CD4-positive, alpha-beta T cell treated with Interleukin-4 for 4 hours (primary cell): Measurements from ENCODE around the gene C1orf167.

Experiments
- DNase-seq: peaks from one replicate; pipeline ENCODE4 v3.0.0-alpha.2; 2020

The C1orf167 gene

DNA sequence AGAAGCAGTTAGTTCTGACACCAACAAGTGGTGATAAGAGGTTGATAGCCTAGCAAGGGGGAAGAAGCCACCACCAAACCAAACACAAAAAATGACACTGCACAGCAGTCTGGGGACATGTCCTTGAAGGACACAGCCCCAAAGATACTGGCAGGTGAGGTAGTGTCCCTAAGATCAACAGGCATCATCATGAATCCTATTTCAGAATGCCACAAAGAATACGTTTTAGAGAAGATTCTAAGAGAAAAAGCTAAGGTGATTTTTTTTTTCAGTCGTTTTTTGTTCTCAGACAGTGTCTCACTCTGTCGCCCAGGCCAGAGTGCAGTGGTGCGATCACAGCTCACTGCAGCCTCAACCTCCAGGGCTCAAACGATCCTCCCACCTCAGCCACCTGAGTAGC, 24.2 kb downstream of the C1orf167 start:
- no peak for DNase-seq

DNA sequence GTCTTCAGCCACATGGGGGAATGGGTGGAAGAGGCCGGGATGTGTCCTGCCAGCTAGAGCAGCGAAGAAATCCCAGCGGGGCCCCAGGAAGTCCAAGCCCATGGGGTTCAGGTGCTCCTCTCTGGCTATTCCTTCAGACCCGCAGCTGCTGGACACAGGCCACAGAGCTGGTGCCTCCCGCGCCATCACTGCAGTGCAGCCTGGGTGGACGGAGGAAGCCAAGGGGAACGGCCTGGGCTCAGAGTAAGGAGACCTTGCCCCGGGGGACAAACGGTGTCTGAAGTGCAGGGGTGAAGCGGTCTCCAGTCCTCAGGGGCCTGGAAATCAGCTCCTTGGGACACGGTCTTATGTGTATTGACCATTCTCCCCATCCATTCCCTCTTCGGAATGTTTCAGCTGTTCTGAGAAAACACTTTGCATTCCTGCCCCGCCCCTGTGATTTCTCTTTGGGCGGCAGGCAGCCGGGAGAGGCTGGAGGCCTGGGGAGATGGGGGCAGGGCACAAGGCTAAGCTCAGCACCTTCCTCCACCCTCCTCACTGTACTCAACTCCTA, 25.3 kb downstream of the C1orf167 start:
- no peak for DNase-seq

DNA sequence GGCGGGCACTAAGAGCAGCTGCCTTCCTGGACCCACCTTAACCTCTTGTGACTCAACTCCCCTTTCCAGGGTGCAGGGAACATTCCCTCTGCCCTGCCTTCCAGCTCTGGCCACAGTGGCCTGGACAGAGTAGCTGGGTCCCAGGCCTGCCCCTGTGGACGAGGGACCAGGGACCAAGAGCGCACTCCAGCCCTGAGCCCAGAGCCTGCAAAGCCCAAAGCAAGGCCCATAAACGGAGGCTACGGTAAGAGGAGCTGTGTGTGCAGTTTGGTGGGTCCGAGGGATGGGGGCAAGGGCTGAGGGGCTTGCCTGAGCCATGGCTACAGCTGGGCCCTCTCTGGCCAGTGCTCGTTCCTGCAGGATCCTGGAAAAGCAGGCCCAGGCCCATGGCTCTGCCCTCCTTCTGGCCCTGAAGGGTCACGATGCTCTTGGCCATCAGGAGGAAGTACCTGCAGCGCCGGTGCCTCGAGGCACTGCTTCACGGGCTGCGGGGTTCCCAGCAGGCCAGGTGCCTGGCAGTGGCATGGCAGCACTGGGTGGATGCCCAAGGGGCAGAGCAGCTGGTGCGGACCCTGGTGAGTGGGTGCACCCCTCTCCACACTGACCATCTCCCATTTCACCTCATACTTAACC, 25.9 kb downstream of the C1orf167 start:
- no peak for DNase-seq

DNA sequence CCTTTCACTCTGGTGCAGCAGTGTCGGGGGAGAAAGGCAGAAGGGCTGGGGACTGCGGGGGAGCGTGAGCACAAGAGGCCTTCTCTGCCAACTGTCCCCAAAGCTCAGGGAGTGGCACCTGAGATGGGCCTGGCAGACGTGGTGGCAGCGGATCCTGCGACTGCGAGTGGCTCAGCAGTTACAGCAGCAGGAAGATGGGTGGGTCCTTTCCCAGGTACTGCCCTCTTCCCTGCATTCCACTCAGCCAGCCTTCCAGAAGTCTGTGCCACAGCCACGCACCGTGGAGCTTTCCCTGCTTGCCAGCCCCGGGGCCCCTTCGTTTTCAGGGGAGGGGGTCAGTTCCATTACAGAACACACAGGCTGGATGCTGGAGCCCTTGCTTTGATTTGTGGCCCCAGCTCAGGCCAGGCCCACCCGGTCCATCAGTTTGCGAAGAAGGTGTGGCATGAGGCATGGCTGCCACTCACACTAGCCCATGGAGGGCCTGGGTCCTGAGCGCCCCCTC, 26.6 kb downstream of the C1orf167 start:
- no peak for DNase-seq

DNA sequence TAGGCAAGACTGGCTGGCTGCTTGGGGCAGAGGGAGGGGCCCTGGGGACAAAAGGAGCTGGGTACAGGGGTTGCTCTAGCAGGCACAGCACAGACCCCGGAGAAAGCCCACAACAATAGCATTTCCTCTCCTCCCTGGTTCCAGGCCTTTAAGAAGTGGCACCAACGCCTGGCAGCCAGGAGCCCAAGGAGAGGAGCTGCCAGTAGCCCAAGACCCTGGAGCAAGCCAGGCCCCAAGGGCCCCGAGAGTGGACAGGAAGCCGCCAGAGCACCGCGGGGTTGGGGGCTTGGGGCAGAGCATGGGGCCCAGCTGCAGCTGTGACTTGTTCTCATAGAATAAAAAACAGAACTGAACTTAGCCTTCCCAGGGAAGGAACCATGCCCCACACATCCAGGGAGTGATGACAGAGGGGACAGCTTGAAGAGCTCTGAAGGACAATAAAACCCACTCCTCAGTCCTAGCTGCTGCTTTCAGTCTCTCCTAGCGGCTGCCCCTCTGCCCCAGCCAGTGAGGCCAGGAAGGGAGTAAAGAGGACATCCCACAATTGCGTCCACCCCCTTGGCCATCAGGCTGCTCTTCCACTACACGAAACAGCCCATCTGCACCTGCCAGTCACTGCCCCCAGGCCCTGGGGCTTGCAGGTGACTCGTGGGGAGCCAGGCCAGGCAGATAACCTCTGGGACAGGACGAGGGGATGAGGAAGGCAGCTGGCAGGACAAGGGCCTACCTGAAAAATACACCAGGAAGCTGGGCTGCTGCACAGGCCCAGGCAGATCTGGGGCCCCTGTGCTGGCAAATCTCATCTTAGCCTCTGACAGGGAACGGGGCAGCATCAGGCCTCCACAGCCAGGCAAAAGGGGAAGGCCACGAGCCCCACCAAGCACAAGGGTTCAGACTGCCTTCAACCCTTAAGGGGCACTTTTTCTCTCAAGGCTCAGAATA, 27.4 kb downstream of the C1orf167 start:
- no peak for DNase-seq

DNA sequence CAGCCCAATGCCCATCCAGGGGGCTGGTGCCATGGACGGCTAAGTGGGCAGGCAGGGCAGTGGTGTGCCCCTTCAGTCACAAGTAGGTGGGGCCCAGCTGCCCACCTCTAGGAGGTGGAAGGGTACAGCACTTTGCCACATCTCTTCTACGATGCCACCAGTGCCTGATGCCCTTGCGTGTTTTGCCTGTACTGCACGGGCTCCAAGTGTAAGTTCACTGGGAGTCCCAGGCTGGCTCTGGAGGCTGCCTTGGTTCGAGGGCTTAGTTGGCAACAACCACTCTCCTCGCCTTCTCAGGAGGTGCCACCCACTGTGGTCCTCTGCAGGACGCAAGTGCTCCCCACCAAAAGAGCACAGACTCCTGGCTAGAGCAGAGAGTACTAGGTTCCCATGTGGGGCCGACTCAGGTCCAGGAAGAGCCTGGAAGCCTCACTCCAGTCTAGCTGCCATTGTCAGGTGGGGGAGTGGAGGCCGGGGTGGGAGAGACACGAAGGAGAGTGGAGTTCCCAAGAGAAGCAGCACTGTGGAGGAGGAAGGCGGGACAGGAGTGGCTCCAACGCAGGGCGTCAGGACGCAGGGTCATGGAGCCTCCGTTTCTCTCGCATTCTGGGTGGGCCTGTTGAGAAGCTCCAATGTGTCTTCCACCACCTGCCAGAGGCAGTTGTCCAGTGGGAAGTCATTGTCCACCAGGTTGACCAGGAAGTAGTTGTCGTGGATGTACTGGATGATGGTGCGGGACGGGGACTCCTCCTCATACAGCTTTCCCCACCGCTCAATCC, 28.3 kb downstream of the C1orf167 start:
- no peak for DNase-seq

DNA sequence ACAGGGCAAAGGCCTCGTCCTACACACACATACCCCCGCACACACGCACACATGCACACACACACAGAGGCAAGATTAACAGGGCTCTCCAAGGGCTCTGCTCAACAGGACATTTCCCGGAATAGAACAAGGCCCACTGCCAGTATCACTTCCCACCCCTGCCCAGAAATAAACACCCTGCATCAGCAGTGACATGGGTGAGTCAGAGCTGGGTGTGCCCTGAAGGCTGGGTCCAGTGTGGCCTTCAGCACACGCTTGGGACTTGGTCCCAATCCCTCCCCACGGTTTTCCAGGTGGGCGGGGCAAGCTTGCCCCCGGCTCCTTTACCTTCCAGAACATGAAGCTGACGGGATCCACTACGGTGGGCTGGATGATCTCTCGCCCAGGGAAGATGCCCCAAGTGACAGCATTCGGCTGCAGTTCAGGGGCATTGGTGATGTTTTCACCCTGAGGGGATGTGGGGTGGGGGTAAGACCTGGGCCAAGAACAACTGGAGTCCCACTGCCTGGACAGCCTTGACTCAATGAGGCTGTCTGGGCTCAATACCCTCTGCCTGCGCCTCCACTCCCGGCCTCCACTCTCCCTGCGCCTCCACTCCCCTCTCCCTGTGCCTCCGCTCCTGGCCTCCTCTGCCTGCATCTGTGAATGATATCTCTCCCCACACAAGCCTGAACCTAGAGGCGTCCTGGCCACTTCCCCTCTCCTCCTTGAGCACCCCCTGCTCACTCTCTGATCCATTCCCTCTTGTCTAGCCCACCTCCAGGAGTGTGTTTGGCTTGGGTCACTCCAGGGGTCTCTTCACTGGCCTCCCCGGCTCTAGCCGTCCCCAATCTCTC, 29.1 kb downstream of the C1orf167 start:
- peak; percentile 17 for DNase-seq

DNA sequence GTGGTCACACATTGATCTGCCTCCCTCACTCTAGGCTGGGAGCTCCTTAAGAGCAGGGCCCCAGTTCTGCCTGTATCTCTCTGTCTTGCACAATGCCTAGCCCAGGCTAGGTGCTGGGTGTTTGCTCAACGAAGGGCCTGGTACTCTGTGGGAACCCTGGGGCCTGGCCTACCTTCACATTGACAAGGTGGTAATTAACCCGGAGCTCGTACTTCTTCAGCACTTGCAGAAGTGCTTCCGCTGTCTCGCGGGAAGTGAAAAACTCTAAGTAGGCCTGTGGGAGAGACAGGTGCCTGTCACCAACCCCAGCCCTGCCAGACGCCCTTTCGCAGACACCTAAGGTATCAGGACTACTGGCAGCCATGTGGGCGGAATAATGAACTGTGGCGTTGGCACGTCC, 30.1 kb downstream of the C1orf167 start:
- no peak for DNase-seq

DNA sequence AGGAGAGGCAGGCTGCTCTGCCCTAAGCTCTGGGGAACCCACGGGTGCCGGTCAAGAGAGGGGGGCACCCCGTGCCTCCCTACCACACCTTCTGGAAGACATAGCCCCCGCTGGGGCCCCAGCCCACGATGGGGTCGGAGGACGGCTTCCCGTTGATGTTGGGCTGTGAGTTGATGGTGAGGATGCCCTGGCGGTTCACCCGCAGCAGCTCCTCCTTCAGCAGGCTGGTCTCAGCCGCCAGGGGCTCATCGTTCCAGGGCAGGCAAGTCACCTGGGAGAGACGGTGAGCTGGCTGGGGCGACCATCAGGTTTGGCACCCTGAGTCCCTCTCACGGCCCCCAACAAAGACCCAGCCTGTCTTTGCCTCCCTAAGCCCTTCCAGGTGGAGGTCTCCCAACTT, 31.8 kb downstream of the C1orf167 start:
- DNase-seq: no peak

DNA sequence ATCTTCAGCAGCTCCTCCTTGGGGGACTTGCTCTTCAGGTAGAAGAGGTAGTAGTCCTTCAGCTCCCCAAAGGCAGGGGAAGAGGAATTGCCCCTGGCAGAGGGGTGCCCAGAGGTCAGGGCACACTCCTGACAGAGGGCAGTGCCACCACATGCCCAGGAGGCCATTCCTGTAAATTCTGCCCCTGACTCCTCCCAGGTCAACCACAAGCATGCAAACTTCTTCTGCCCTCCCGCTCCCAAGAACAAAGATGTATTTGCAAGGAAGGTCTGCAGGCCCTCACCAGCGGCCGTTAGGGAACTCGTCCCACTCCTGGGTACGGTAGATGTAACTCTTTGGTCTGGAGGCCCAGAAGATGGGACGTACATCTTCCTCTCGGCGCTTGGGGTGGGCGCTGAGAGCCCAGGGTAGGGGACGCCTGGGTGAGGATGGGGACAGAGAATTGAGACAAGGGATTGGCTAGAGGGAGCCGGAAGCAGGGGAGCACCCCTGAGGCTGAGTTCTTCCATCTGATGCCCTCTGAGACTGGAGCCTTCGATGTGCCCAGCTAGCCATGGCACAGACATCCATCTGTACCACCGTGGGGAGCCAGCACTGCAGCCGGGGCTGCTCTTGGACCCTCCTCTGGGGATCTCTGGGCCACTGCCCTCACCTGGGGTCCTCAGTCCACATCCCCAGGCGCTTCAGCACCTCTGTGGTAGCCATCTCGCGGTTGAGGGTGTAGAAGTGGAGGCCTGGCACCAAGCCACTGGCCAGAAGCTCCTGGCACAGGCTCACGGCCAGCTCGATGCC, 32.6 kb downstream of the C1orf167 start:
- no peak for DNase-seq

DNA sequence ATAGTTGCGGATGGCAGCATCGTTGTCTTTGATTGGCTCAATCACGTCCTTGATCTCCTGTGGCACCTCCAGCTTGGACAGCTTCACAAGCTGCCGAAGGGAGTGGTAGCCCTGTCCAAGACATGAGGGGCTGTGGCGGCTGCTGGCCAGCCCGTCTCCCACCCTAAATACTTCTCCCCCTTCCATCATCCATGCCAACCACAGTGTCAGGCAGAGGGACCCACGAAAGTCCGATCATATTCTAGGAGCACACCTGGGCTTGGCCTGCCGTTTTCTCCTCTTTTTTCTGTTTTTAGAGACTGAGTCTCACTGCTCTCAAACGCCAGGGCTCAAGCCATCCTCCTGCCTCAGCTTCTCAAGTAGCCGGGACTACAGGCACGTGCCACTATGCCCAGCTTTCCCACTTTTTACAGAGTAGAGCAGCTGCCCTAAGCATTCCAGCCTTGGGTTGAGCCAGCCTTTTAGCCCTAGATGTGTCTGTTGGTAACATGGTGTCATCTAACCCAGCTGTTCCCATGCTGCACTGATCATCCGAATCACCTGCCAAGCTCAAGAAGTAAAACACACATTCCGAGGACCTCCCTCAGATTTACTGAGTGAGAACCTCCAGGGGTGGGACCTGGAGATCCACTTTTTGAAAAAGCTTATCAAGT, 33.4 kb downstream of the C1orf167 start:
- no peak for DNase-seq

DNA sequence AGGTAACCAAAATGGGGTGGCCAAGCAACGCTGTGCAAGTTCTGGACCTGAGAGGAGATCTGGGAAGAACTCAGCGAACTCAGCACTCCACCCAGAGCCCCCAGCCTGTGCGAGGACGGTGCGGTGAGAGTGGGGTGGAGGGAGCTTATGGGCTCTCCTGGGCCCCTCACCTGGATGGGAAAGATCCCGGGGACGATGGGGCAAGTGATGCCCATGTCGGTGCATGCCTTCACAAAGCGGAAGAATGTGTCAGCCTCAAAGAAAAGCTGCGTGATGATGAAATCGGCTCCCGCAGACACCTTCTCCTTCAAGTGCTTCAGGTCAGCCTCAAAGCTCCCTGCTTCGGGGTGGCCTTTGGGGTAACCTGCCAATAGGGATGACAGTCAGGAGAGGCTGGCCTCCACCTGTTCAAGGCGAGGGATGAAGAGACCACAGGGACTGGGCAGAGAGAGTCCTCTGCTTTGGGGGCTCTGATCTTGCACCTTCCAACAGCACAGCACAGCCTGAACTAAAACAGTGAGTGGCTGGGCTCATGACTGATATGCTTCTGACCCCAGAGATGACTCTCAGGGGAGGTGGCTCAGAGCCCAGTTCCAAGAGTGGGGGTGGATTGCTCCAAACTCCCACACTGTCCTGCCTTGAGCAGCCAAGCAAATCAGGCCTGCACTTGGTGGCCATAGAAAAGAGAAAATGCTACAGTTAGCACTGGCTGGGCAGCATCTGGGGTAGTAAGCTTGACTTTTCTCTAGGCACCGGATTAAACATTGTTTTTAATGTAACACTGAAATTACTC, 34.2 kb downstream of the C1orf167 start:
- DNase-seq: no peak

DNA sequence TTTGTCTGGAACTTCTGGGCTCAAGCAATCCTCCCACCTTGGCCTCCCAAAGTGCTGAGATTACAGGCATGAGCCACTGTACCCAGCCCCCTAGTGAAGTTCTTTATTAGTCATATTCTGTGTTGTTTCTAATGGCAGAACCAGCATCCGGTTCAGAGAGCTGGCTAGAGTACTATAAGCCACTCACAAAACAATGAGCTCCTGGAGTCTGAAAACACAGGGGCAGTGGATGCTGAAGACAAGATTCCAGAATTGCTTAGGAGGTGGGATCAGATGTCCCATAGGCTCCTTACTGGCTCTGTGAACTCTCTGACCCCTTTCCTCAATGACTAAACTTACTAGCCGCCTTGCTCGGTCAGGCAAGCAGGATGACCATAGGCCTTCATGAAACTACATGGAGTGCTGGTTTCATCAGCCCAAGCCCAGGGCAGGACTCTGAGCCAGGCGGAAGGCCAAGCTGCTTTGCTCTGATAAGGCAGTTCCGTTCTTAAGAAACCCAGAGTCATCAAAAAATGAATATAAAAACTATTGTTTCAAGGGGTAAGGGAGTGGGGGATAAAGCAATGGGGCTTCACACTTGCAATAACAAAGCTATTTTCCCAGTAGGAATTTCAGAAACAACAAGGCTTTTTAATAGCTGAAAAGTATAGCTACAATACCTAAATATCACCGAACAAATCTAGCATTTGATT, 35.7 kb downstream of the C1orf167 start:
- no peak for DNase-seq

DNA sequence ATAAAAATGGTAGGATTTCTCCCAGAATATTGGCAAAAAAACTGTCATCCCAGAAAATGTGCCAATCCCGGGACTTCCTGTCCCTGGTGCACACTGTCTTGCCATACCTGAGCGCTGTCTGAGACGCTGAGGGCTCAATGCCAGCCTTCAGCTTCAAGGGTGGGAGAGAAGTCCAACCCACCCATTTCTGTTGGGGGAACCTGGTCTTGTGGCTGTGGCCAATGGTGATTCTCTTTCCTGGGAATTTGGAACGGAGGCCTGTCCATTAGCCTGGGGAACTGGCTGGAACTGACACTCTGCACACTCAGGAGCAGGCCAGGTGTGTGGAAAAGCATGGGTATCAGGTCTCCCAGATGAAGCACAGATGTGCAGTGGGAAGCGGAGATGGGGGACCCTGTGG, 37.1 kb downstream of the C1orf167 start:
- DNase-seq: no peak

DNA sequence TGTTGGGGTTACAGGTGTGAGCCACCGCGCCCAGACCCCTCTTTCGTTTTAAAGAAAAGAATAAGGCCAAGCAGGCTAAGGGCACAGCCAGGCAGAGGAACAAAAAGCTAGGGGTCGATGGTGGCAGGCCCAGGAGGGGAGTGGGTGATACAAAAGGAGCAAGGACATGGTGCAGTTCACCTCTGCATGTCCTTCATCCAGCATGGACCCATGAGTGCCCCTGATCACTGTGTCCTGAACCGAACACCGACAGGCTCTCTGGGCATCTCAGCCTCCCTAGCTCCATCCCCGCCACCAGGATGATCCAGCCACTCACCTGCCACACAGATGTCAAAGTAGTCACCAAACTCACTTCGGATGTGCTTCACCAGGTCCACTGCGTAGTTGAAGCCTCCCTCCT, 37.9 kb downstream of the C1orf167 start:
- DNase-seq: no peak

DNA sequence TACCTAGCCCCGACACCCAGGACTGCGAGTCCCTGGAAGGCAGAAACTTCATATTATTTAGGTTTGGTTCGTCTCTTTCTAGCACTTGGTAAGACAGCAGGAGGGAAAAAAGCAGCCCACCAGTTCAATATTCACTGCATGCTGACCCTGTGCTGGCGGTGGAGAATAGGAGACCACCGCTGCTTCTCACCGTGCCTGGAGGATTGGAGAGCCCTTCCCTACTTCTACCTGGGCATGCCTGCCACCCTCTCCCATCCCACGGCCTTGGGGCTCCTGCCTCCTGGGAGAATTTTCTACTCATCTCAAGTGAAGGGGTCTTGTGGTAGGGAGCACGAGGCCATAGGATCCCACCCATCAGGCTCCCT, 38.4 kb downstream of the C1orf167 start:
- DNase-seq: no peak

DNA sequence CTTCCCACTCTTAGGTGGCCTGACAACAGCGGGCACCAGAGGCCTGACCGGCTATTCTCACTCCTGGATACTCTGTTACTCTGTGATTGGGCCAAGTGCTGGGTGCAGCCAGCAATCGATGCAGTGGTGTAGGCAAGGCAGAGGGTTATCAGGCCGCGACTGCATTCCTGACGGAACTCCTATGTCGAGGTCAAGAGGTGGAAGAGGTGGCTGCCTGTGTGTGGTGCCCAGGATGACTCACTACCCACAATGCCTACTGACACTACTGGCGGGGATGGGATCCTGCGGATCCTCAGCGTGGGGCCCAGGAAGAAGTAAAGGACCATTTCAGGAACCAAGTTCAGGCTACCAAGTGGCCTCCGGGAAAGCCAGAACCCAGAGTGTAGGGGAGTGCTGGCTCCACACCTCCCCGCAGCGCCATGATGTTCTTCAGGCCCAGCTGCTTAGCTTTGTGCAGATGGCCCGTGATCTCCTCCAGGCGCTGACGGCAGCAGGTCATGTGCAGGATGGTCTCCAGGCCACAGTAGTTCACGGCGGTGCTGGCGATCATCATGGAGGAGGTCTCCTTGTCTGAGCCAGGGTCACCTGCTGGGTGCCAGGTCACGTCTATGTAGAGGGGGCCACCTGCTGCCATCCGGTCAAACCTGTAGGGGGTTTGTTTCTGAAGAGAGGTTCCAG, 38.9 kb downstream of the C1orf167 start:
- DNase-seq: no peak

DNA sequence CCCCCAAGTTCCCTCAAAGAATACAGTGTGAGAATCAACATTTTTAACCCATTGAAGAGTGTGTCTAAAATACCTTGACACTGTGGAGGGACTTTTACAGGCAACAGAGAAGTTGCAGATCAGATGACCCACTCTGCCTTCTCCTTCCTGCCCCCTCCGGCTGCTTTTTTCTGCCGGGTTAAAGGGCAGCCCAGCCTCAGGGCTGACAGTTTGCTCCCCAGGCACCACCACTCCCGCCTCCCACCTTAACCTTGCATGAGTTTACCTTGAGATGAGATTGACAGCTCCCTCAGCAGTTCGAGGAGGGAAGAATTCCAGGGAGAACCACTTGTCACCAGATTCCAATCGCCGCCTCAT, 40.6 kb downstream of the C1orf167 start:
- no peak for DNase-seq
